ENCODE measurements around the gene SPEF1. TPM values are rescaled to one million over a fixed set of nuclear protein-coding genes. Genes with fewer than 3 reads are reported as not detected.
A peak's percentile ranks its signal among the peaks of the same experiment; 100 is the strongest.

The SPEF1 gene
- total and polyA plus RNA-seq, 2 of the 13 experiments (the other 11 are each of a cell fraction or from before 2014, with no cell fraction given) = 0.11 to 0.27 TPM

- TF ChIP-seq KIAA2018 (CRISPR knock-in tag; IDR thresholded peaks at IDR 0.05; ENCODE audit: borderline replicate concordance) (no peak), ZNF160 (CRISPR knock-in tag; IDR thresholded peaks at IDR 0.05) (no peak), MXD3 (CRISPR knock-in tag; IDR thresholded peaks at IDR 0.05) (peak; percentile 47; the same call in 1 of the 2 replicates), MYPOP (CRISPR knock-in tag; IDR thresholded peaks at IDR 0.05) (peak; percentile 23; the same call in 1 of the 2 replicates), KDM2A (CRISPR knock-in tag; IDR thresholded peaks at IDR 0.05; ENCODE audit: borderline replicate concordance, low read depth) (peak; percentile 21; the same call in 1 of the 2 replicates), ZSCAN31 (CRISPR knock-in tag; IDR thresholded peaks at IDR 0.05; ENCODE audit: low read depth) (no peak), ZFP36L2 (CRISPR knock-in tag; IDR thresholded peaks at IDR 0.05) (no peak), SAP130 (CRISPR knock-in tag; IDR thresholded peaks at IDR 0.05; ENCODE audit: low read depth) (peak; percentile 35; the same call in 1 of the 2 replicates), HMGXB4 (CRISPR knock-in tag; IDR thresholded peaks at IDR 0.05; ENCODE audit: borderline replicate concordance in 1 of 2, low read depth in 1 of 2) (0 out of 4 replicates have a peak, but pooled peaks of 1 of the 2 experiments have one; percentile 18), PATZ1 (CRISPR knock-in tag; IDR thresholded peaks at IDR 0.05) (0 out of 2 replicates have a peak, but pooled peaks have one; percentile 22)
These were observed 28.1 kb downstream of the SPEF1 start (continued) for GRCh38 chr20:3753098-3753497.
